HepG2 (cell line): Measurements from ENCODE around the gene RTEL1. TPM values are rescaled to one million over a fixed set of nuclear protein-coding genes. Genes with fewer than 3 reads are reported as not detected.
A peak's percentile ranks its signal among the peaks of the same experiment; 100 is the strongest.

Experiments
- GMEB1 ChIP-seq: sonication (generic); formaldehyde crosslinking; IDR thresholded peaks from 2 replicates; pipeline ENCODE4 v1.5.1; 2020; ENCODE audit warnings: missing genetic modification reagents, mild to moderate bottlenecking, borderline replicate concordance
- KLF12 ChIP-seq: sonication (generic); formaldehyde crosslinking; IDR thresholded peaks from 2 replicates; pipeline ENCODE4 v1.4.0; 2020; ENCODE audit warnings: missing genetic modification reagents, borderline replicate concordance
- NFAT5 ChIP-seq: sonication (generic); formaldehyde crosslinking; IDR thresholded peaks from 2 replicates; pipeline ENCODE4 v1.4.0; 2020; ENCODE audit warnings: missing genetic modification reagents
- THRA ChIP-seq: sonication (generic); formaldehyde crosslinking; IDR thresholded peaks from 2 replicates; pipeline ENCODE4 v1.4.0; 2020; ENCODE audit warnings: missing genetic modification reagents, borderline replicate concordance
- ZBTB10 ChIP-seq: sonication (generic); formaldehyde crosslinking; IDR thresholded peaks from 2 replicates; pipeline ENCODE4 v1.4.0; 2020; ENCODE audit warnings: missing genetic modification reagents, borderline replicate concordance
- ZFP41 ChIP-seq: sonication (generic); formaldehyde crosslinking; IDR thresholded peaks from 2 replicates; pipeline ENCODE4 v1.4.0; 2020; ENCODE audit warnings: mild to moderate bottlenecking, missing genetic modification reagents, borderline replicate concordance
- ZFP62 ChIP-seq: sonication (generic); formaldehyde crosslinking; IDR thresholded peaks from 2 replicates; pipeline ENCODE4 v1.4.0; 2020; ENCODE audit warnings: missing genetic modification reagents
- ZNF598 ChIP-seq: sonication (generic); formaldehyde crosslinking; IDR thresholded peaks from 2 replicates; pipeline ENCODE4 v1.5.1; 2020; ENCODE audit warnings: mild to moderate bottlenecking, missing genetic modification reagents, borderline replicate concordance
- polyA plus RNA-seq, 8 experiments: library from polyadenylated mRNA; depleted of rRNA in 3 of 8; stranded (reverse) in 7 of 8; unstranded in 1 of 8; fragments of >200 nt; fragmentation: Illumina TruSeq in 4 of 8; extraction: Trizol in 4 of 8; gene quantifications; 2 replicates each; pipeline versions ENCODE4 v1.2.1 to v1.2.3, GENCODE V29; 2011 to 2016; ENCODE audit warnings: low read depth in 4 of 8, missing spikeins in 1 of 8, mixed read lengths in 1 of 8; ENCODE audit not compliant: insufficient read depth in 1 of 8
- total RNA-seq, 5 experiments: library from RNA; depleted of rRNA; stranded (reverse); fragments of >200 nt; fragmentation: Illumina TruSeq; extraction: Trizol; gene quantifications; 2 replicates each; pipeline ENCODE4 v1.2.3, GENCODE V29; 2016; ENCODE audit warnings: low read depth in 1 of 5
- TF ChIP-seq, protein P1 (sequence below): sonication (generic); formaldehyde crosslinking; IDR thresholded peaks from 2 replicates; pipeline ENCODE4 v1.4.0; 2020; ENCODE audit warnings: missing genetic modification reagents, borderline replicate concordance
- TF ChIP-seq, protein P2 (sequence below): sonication (generic); formaldehyde crosslinking; IDR thresholded peaks from 2 replicates; pipeline ENCODE4 v1.5.0; 2020; ENCODE audit warnings: missing genetic modification reagents, mild to moderate bottlenecking, borderline replicate concordance

RTEL1 gene
- total and polyA plus RNA-seq, 2 of the 13 experiments (the other 11 are each of a cell fraction or from before 2014, with no cell fraction given) = 21.8 to 36.4 TPM

DNA sequence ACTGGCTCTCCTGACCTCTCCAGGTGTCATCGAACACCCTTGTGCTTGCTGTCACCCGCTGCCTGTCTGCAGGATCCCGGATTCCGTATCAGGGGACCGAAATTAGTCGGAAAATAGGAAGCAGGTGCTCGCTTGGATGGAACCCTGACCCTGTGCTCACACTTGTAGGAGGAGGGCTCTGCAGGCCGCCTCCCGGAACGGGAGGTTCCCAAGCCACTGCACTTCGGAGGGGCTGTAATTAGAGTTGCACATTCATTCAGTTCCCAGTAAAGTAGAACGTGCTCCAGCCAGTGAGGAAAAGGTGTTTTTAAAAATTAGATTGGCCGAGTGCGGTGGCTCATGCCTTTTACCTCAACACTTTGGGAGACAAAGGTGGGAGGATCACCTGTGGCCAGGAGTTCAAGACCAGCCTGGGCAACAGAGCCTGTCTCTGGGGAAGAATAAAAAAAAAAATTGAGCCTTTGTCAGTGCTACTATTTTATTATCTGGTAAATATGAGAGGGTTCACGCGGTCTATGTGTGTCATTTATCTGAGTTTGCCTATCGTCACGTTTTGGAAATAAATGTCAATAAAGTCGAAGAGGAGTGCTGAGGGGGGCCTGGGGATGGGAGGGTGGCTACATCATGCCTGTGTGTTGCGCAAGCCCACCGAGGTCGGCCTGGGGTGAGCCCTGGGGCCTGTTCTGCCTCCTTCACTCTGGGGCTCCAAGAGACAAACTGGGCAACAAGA is 29.7 kb upstream of the RTEL1 start (continued):
- TF ChIP-seq, protein P1, sequence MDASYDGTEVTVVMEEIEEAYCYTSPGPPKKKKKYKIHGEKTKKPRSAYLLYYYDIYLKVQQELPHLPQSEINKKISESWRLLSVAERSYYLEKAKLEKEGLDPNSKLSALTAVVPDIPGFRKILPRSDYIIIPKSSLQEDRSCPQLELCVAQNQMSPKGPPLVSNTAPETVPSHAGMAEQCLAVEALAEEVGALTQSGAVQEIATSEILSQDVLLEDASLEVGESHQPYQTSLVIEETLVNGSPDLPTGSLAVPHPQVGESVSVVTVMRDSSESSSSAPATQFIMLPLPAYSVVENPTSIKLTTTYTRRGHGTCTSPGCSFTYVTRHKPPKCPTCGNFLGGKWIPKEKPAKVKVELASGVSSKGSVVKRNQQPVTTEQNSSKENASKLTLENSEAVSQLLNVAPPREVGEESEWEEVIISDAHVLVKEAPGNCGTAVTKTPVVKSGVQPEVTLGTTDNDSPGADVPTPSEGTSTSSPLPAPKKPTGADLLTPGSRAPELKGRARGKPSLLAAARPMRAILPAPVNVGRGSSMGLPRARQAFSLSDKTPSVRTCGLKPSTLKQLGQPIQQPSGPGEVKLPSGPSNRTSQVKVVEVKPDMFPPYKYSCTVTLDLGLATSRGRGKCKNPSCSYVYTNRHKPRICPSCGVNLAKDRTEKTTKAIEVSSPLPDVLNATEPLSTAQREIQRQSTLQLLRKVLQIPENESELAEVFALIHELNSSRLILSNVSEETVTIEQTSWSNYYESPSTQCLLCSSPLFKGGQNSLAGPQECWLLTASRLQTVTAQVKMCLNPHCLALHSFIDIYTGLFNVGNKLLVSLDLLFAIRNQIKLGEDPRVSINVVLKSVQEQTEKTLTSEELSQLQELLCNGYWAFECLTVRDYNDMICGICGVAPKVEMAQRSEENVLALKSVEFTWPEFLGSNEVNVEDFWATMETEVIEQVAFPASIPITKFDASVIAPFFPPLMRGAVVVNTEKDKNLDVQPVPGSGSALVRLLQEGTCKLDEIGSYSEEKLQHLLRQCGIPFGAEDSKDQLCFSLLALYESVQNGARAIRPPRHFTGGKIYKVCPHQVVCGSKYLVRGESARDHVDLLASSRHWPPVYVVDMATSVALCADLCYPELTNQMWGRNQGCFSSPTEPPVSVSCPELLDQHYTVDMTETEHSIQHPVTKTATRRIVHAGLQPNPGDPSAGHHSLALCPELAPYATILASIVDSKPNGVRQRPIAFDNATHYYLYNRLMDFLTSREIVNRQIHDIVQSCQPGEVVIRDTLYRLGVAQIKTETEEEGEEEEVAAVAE (CRISPR knock-in tag) = peak; percentile 91; the same call in 1 of the 2 replicates
- TF ChIP-seq, protein P2, sequence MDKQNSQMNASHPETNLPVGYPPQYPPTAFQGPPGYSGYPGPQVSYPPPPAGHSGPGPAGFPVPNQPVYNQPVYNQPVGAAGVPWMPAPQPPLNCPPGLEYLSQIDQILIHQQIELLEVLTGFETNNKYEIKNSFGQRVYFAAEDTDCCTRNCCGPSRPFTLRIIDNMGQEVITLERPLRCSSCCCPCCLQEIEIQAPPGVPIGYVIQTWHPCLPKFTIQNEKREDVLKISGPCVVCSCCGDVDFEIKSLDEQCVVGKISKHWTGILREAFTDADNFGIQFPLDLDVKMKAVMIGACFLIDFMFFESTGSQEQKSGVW (CRISPR knock-in tag) = no peak
- TF ChIP-seq ZNF598 (peak; percentile 78; the same call in 1 of the 2 replicates), ZFP62 (CRISPR knock-in tag) (no peak), THRA (CRISPR knock-in tag) (peak; percentile 89), NFAT5 (CRISPR knock-in tag) (peak; percentile 92), ZBTB10 (peak; percentile 58), GMEB1 (CRISPR knock-in tag) (peak; percentile 95), ZFP41 (CRISPR knock-in tag) (no peak), KLF12 (CRISPR knock-in tag) (peak; percentile 62; the same call in 1 of the 2 replicates)
